Breast epithelium (tissue), 3 donors: ENCODE data around the gene KLF3.

Source experiments
- POLR2A ChIP-seq: fragments of 450-650 bp; IDR thresholded peaks from one replicate; pipeline ENCODE4 v1.6.1; 2016; ENCODE audit warnings: antibody characterized with exemption, mild to moderate bottlenecking, moderate library complexity
- POLR2AphosphoS5 ChIP-seq, 3 donors: sonication (generic); formaldehyde crosslinking; IDR thresholded peaks; one replicate each; pipeline ENCODE4 v1.6.1; 2017; ENCODE audit warnings: antibody characterized with exemption in 3 of 3
- TF ChIP-seq, protein P1 (sequence below), 3 donors: fragments of 450-650 bp; IDR thresholded peaks; one replicate each; pipeline ENCODE4 v1.5.1; 2016 to 2017; ENCODE audit warnings: antibody characterized with exemption in 3 of 3, mild to moderate bottlenecking in 3 of 3, moderate library complexity in 3 of 3

DNA sequence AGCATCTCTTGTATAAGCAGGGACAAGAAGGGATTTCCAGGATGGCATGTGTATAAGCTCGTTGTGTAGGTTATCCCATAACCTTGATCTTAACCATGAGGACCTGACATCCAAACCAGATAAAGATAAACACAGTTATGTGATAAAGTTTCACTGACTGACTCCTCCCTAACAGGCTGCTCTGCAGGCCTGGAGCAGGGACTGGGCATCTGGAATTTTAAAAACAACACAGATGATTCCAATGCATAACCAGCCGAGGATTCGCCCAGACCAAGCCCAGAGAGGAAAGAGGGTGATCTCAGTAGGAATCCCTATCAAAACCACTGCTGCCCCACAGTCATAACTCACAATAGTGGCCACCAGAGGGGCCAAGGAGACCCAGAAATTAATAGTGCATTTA is 22.7 kb downstream of the KLF3 start:
- TF ChIP-seq, protein P1, sequence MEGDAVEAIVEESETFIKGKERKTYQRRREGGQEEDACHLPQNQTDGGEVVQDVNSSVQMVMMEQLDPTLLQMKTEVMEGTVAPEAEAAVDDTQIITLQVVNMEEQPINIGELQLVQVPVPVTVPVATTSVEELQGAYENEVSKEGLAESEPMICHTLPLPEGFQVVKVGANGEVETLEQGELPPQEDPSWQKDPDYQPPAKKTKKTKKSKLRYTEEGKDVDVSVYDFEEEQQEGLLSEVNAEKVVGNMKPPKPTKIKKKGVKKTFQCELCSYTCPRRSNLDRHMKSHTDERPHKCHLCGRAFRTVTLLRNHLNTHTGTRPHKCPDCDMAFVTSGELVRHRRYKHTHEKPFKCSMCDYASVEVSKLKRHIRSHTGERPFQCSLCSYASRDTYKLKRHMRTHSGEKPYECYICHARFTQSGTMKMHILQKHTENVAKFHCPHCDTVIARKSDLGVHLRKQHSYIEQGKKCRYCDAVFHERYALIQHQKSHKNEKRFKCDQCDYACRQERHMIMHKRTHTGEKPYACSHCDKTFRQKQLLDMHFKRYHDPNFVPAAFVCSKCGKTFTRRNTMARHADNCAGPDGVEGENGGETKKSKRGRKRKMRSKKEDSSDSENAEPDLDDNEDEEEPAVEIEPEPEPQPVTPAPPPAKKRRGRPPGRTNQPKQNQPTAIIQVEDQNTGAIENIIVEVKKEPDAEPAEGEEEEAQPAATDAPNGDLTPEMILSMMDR (IDR thresholded peaks at IDR 0.05): no peak
- TF ChIP-seq POLR2A (no peak), POLR2AphosphoS5 (IDR thresholded peaks at IDR 0.05) (no peak)
